IMR-90 (cell line): Measurements from ENCODE around the gene PRKAR1B.

ENCODE experiments used
- MAZ ChIP-seq: IDR thresholded peaks from 2 replicates; pipeline ENCODE4 v1.6.1; 2012; ENCODE audit warnings: low read depth, mild to moderate bottlenecking, low read length, improper control_type of control experiment, moderate library complexity, borderline replicate concordance
- POLR2A ChIP-seq: IDR thresholded peaks from 2 replicates; pipeline ENCODE4 v1.6.1; 2012; ENCODE audit warnings: mild to moderate bottlenecking, low read depth, low read length
- TF ChIP-seq, protein P1 (sequence below): conservative IDR thresholded peaks from 2 replicates; pipeline ENCODE4 v1.5.1; 2012; ENCODE audit warnings: mild to moderate bottlenecking, low read depth, low read length, improper control_type of control experiment
- TF ChIP-seq, protein P2 (sequence below): fragments of 150-350 bp; IDR thresholded peaks from 2 replicates; pipeline ENCODE4 v1.6.1; 2017; ENCODE audit warnings: mild to moderate bottlenecking, antibody characterized with exemption, low read length, low read depth

DNA sequence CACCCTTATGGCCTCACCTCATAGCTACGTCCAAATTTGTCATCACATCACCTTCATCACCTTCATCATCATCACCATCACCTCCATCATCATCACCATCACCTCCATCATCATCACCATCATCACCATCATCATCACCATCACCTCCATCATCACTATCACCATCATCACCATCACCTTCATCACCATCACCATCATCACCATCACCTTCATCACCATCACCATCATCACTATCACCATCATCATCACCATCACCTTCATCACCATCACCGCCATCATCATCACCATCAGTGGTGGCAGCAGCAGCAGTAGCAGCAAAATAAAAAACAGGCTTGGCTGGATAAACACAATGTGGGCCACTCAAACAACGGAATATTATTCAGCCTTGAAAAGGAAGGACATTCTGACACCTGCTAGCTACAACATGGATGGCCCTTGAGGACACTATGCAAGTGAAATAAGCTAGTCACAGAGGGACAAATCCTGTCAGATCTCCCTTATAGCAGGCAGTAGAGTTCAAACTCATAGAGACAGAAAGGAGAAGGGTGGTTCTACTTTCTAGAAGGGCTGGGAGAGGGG lies 159.7 kb downstream of the PRKAR1B start:
- TF ChIP-seq, protein P1, sequence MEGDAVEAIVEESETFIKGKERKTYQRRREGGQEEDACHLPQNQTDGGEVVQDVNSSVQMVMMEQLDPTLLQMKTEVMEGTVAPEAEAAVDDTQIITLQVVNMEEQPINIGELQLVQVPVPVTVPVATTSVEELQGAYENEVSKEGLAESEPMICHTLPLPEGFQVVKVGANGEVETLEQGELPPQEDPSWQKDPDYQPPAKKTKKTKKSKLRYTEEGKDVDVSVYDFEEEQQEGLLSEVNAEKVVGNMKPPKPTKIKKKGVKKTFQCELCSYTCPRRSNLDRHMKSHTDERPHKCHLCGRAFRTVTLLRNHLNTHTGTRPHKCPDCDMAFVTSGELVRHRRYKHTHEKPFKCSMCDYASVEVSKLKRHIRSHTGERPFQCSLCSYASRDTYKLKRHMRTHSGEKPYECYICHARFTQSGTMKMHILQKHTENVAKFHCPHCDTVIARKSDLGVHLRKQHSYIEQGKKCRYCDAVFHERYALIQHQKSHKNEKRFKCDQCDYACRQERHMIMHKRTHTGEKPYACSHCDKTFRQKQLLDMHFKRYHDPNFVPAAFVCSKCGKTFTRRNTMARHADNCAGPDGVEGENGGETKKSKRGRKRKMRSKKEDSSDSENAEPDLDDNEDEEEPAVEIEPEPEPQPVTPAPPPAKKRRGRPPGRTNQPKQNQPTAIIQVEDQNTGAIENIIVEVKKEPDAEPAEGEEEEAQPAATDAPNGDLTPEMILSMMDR, result no peak
- TF ChIP-seq POLR2A, result no peak
- TF ChIP-seq, protein P2, sequence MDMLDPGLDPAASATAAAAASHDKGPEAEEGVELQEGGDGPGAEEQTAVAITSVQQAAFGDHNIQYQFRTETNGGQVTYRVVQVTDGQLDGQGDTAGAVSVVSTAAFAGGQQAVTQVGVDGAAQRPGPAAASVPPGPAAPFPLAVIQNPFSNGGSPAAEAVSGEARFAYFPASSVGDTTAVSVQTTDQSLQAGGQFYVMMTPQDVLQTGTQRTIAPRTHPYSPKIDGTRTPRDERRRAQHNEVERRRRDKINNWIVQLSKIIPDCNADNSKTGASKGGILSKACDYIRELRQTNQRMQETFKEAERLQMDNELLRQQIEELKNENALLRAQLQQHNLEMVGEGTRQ, result no peak
- no peak for TF ChIP-seq MAZ
